Lung (tissue), 12 donors: ENCODE measurements around the gene DENND1A. TPM values are rescaled to one million over a fixed set of nuclear protein-coding genes. Genes with fewer than 3 reads are reported as not detected.

Source experiments
- ATAC-seq: fragments of 200-7000 bp; cut with Tn5 transposase; one replicate; pipeline ENCODE4 v1.9.1; 2020; ENCODE audit warnings: moderate number of reproducible peaks; ENCODE audit not compliant: insufficient read depth, low FRiP score
- DNase-seq, 3 donors: peaks; one replicate each; pipeline ENCODE4 v3.0.0-alpha.2; 2013 to 2017
- H3K27ac ChIP-seq, 2 donors: one replicate each; pipeline ENCODE4 v1.5.1; 2013; ENCODE audit warnings: mild to moderate bottlenecking in 2 of 2, moderate library complexity in 2 of 2, control low read depth in 1 of 2, inconsistent platforms in 1 of 2, low read depth in 1 of 2, low read length in 1 of 2
- H3K27me3 ChIP-seq, 3 donors: one replicate each; pipeline ENCODE4 v1.5.1; 2013; ENCODE audit warnings: low read length in 2 of 3; ENCODE audit not compliant: control insufficient read depth in 3 of 3, insufficient read depth in 3 of 3
- H3K36me3 ChIP-seq, 4 donors: one replicate each; pipeline ENCODE4 v1.5.1; 2013; ENCODE audit warnings: low read length in 4 of 4, mild to moderate bottlenecking in 1 of 4, moderate library complexity in 1 of 4; ENCODE audit not compliant: control insufficient read depth in 4 of 4, insufficient read depth in 4 of 4
- H3K4me1 ChIP-seq, 5 donors: one replicate each; pipeline ENCODE4 v1.5.1; 2013; ENCODE audit warnings: low read length in 5 of 5, mild to moderate bottlenecking in 2 of 5, moderate library complexity in 1 of 5; ENCODE audit not compliant: control insufficient read depth in 5 of 5, insufficient read depth in 5 of 5
- H3K4me3 ChIP-seq: one replicate; pipeline ENCODE4 v1.5.1; 2013; ENCODE audit warnings: mild to moderate bottlenecking, control low read depth, moderate library complexity
- H3K9ac ChIP-seq, 2 donors: one replicate each; pipeline ENCODE4 v1.5.1; 2013; ENCODE audit warnings: low read length in 2 of 2, control low read depth in 1 of 2; ENCODE audit not compliant: insufficient read depth in 1 of 2
- H3K9me3 ChIP-seq, 4 donors: one replicate each; pipeline ENCODE4 v1.5.1; 2013; ENCODE audit warnings: low read length in 3 of 4, mild to moderate bottlenecking in 1 of 4, moderate library complexity in 1 of 4; ENCODE audit not compliant: control insufficient read depth in 4 of 4, insufficient read depth in 3 of 4
- WGBS, 2 donors: extraction: QIAGEN DNeasy Blood & Tissue Kit; methylation state at CpG; one replicate each; pipeline ENCODE4 v1.1.7; 2013; 5-methylcytosine and 5-hydroxymethylcytosine counted together
- polyA plus RNA-seq, 2 donors: library from polyadenylated mRNA; stranded (reverse); fragments of 200-250 nt; gene quantifications; one replicate each; pipeline ENCODE4 v1.2.1, GENCODE V29; 2013
- total RNA-seq, 2 donors: library from RNA; depleted of rRNA in 1 of 2; stranded (reverse); fragments of >200 nt in 1 of 2; gene quantifications; one replicate each; pipeline ENCODE4 v1.2.1, GENCODE V29; 2014 to 2021
- TF ChIP-seq, protein P1 (sequence below): IDR thresholded peaks from 2 replicates; pipeline ENCODE4 v1.5.1; 2012; ENCODE audit warnings: mild to moderate bottlenecking; ENCODE audit errors: control extremely low read depth, extremely low read depth
- donor health status: control.
- donor health status: control.
- donor health status: Bipolar disorder and iron deficiency.
- donor health status: healthy.
- donor health status: DM: yes; HTN: yes; CAD: no.

The DENND1A gene
- total and polyA plus RNA-seq, 4 donors = 5.7 to 29.8 (median 14.5) TPM

DNA sequence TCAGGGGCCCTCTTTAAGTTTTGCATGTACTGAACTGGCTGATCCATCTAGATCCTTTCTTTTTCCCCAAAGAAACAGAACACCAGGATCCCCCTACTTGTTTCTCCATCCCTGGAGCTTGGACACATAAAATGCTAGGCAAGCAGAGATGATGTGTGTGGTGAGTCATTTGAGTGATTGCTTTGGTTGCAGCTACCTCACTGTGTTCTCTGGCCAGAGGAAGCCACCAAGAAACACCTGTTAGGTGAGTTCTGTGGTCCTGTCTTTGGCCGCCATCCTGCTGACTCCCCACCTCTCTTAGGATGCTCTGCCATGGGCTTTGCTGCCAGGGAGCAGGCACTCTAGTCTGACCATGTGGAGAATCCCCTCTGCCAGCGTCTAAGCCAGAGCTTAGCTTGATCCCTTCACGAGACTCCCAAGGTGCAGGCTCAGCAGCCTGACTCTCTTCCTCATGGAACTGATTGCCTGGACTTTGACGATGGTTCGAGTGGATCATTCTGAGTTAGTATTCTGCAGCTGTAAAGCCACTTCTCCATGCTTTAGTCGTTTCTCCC lies 27.3 kb upstream of the DENND1A start:
- H3K9me3 ChIP-seq = peaks cover 0 to 6% (median 0%) of the 10 kb centered on the region in 4 donors
- H3K27ac ChIP-seq = no peak overlapping the region
- DNase-seq (no peak), ATAC-seq (no peak)
- no peak overlapping the region for H3K4me3 ChIP-seq
- peaks cover 0 to 2% (median 0%) of the 10 kb centered on the region in 4 donors for H3K36me3 ChIP-seq
- WGBS, 2 donors = 75 to 84% methylated on average over 6 of the region's 6 CpGs
- H3K9ac ChIP-seq = no peak overlapping the region
- peaks cover 0 to 39% (median 0%) of the 10 kb centered on the region in 3 donors for H3K27me3 ChIP-seq
- peaks cover 0 to 5% (median 0%) of the 10 kb centered on the region in 5 donors for H3K4me1 ChIP-seq
- TF ChIP-seq, protein P1, sequence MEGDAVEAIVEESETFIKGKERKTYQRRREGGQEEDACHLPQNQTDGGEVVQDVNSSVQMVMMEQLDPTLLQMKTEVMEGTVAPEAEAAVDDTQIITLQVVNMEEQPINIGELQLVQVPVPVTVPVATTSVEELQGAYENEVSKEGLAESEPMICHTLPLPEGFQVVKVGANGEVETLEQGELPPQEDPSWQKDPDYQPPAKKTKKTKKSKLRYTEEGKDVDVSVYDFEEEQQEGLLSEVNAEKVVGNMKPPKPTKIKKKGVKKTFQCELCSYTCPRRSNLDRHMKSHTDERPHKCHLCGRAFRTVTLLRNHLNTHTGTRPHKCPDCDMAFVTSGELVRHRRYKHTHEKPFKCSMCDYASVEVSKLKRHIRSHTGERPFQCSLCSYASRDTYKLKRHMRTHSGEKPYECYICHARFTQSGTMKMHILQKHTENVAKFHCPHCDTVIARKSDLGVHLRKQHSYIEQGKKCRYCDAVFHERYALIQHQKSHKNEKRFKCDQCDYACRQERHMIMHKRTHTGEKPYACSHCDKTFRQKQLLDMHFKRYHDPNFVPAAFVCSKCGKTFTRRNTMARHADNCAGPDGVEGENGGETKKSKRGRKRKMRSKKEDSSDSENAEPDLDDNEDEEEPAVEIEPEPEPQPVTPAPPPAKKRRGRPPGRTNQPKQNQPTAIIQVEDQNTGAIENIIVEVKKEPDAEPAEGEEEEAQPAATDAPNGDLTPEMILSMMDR = no peak

DNA sequence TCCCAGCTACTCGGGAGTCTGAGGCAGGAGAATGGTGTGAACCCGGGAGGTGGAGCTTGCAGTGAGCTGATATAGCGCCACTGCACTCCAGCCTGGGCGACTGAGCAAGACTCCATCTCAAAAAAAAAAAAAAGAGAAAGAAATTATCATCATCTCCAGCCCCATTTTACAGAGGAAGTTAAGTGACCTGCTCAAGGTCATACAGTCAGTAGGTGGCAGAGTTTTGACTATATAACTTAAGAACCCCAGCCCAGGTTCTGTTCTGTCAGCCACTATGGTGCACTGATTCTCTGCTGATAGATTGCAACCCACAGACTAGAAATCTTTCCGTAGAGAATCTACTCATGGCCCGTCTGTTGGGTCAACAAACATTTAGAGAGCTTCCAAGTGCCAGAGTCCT lies 25.7 kb upstream of the DENND1A start:
- WGBS, 2 donors = 87 to 90% methylated on average over 6 of the region's 6 CpGs
- peaks cover 0 to 9% (median 0%) of the 10 kb centered on the region in 4 donors for H3K9me3 ChIP-seq
- peaks cover 0 to 5% (median 0%) of the 10 kb centered on the region in 5 donors for H3K4me1 ChIP-seq
- no peak overlapping the region for H3K27ac ChIP-seq
- no peak overlapping the region for H3K4me3 ChIP-seq
- no peak for ATAC-seq
- DNase-seq = no peak
- no peak overlapping the region for H3K9ac ChIP-seq
- peaks cover 0 to 2% (median 0%) of the 10 kb centered on the region in 4 donors for H3K36me3 ChIP-seq
- peaks cover 0 to 33% (median 0%) of the 10 kb centered on the region in 3 donors for H3K27me3 ChIP-seq
- TF ChIP-seq, protein P1 = no peak

GRCh38 chr9:123954518-123955280 lies 24.8 kb upstream of the DENND1A start:
- Histone ChIP-seq H3K9ac (no peak overlapping the region), H3K27me3 (peaks cover 0 to 34% (median 0%) of the 10 kb centered on the region in 3 donors), H3K4me3 (no peak overlapping the region), H3K36me3 (peaks cover 0 to 2% (median 0%) of the 10 kb centered on the region in 4 donors), H3K9me3 (peaks cover 0 to 9% (median 0%) of the 10 kb centered on the region in 4 donors), H3K27ac (no peak overlapping the region), H3K4me1 (peaks cover 0 to 5% (median 0%) of the 10 kb centered on the region in 5 donors)
- 48 to 55% methylated on average over 9 of the region's 9 CpGs for WGBS, 2 donors
- TF ChIP-seq, protein P1 = no peak
- ATAC-seq (no peak), DNase-seq (peak in 2 of 3 donors; percentile 55 to 78)
